SK-N-SH treated with all-trans-retinoic acid at 6 μM for 48 hours (cell line): Measurements from ENCODE around the gene GPRIN1.

ENCODE experiments used
- ARNTL ChIP-seq: fragments of 450-650 bp; formaldehyde crosslinking; IDR thresholded peaks from 2 replicates; pipeline ENCODE4 v1.5.0; 2020; ENCODE audit warnings: low read depth, mild to moderate bottlenecking, moderate library complexity, borderline replicate concordance
- CREB5 ChIP-seq: fragments of 250-450 bp; sonication (Bioruptor Pico); IDR thresholded peaks from 2 replicates; pipeline ENCODE4 v1.5.1; 2020; ENCODE audit warnings: low read depth, mild to moderate bottlenecking, moderate library complexity
- ESRRG ChIP-seq: fragments of 250-450 bp; sonication (Bioruptor Pico); IDR thresholded peaks from 2 replicates; pipeline ENCODE4 v1.6.1; 2021; ENCODE audit warnings: mild to moderate bottlenecking
- PATZ1 ChIP-seq: fragments of 250-450 bp; sonication (Bioruptor Pico); IDR thresholded peaks from 2 replicates; pipeline ENCODE4 v1.8.0; 2020; ENCODE audit warnings: mild to moderate bottlenecking, moderate library complexity, borderline replicate concordance
- RARB ChIP-seq: fragments of 250-450 bp; sonication (Bioruptor Pico); IDR thresholded peaks from 2 replicates; pipeline ENCODE4 v1.8.0; 2021; ENCODE audit warnings: mild to moderate bottlenecking, moderate library complexity
- ZFP3 ChIP-seq: fragments of 250-450 bp; sonication (Bioruptor Pico); IDR thresholded peaks from 2 replicates; pipeline ENCODE4 v1.5.0; 2020; ENCODE audit warnings: mild to moderate bottlenecking, moderate library complexity
- ZFP30 ChIP-seq: fragments of 450-650 bp; formaldehyde crosslinking; IDR thresholded peaks from 2 replicates; pipeline ENCODE4 v1.5.0; 2022; ENCODE audit warnings: mild to moderate bottlenecking, moderate library complexity
- ZNF70 ChIP-seq: fragments of 450-650 bp; formaldehyde crosslinking; IDR thresholded peaks from 2 replicates; pipeline ENCODE4 v1.5.0; 2020; ENCODE audit warnings: mild to moderate bottlenecking, moderate library complexity

GRCh38 chr5:176629317-176629852, 19.4 kb upstream of the GPRIN1 start:
- TF ChIP-seq ZFP3 (CRISPR knock-in tag) = no peak
- TF ChIP-seq PATZ1 (CRISPR knock-in tag) = no peak
- TF ChIP-seq ARNTL (CRISPR knock-in tag) = no peak
- TF ChIP-seq ESRRG = no peak
- TF ChIP-seq ZFP30 (CRISPR knock-in tag) = no peak
- peak; percentile 63; the same call in 1 of the 2 replicates for TF ChIP-seq ZNF70
- TF ChIP-seq CREB5 (CRISPR knock-in tag) = no peak
- no peak for TF ChIP-seq RARB (CRISPR knock-in tag)
